Motor neuron (in vitro differentiated cells): ENCODE data around the gene MIP. TPM values are rescaled to one million over a fixed set of nuclear protein-coding genes. Genes with fewer than 3 reads are reported as not detected.
"Not testable (repeated sequence)": the region's sequence is repeated elsewhere in the genome, so short reads cannot be mapped to it uniquely, and the experiment has no call there.

Source experiments
- ATAC-seq, 8 experiments: fragments of 200-7000 bp; cut with Tn5 transposase; replicated peaks in 6 of 8; 2 replicates each; pipeline ENCODE4 v1.8.0; 2021; ENCODE audit warnings: mild to moderate bottlenecking in 8 of 8, moderate library complexity in 8 of 8
- H3K27ac ChIP-seq, 2 donors: fragments of 250-450 bp; sonication (Bioruptor Pico); 2 replicates each; pipeline ENCODE4 v1.9.0; 2021; ENCODE audit warnings: antibody characterized with exemption in 2 of 2, mild to moderate bottlenecking in 2 of 2, moderate library complexity in 1 of 2
- H3K4me1 ChIP-seq, 2 donors: fragments of 250-450 bp; sonication (Bioruptor Pico); replicated peaks in 1 of 2; 2 replicates each; pipeline ENCODE4 v1.6.1; 2021; ENCODE audit warnings: antibody characterized with exemption in 2 of 2, mild to moderate bottlenecking in 2 of 2, moderate library complexity in 1 of 2
- H3K4me3 ChIP-seq, 5 donors: fragments of 250-450 bp; sonication (Bioruptor Pico); 2 replicates each; pipeline ENCODE4 v1.9.0; 2021; ENCODE audit warnings: antibody characterized with exemption in 5 of 5, mild to moderate bottlenecking in 5 of 5, moderate library complexity in 4 of 5
- WGBS, 10 experiments: fragments of 450-650 bp; shearing (Covaris generic); methylation state at CpG; one replicate each; pipeline ENCODE4 v1.0.0; 2022; 5-methylcytosine and 5-hydroxymethylcytosine counted together
- in situ Hi-C, 9 experiments: fragments of 400-800 bp; cut with MboI; loops; one replicate each; pipeline ENCODE4 v1.15.0; 2021; ENCODE audit warnings: low sequenced_read_pairs in 9 of 9, low pct_unique_long_range_greater_than_20kb in 2 of 9; ENCODE audit not compliant: unreplicated experiment in 9 of 9
- total RNA-seq, 8 experiments: library from RNA; unstranded; fragments of 300-600 nt; gene quantifications; 2 replicates each; pipeline versions ENCODE4 v1.2.3 to v1.2.4, GENCODE V29; 2022

The MIP gene
- total RNA-seq, 8 experiments from 2014 or later: 0.16 to 2.7 (median 0.44) TPM

- 29 to 100% (median 67%) methylated on average over 1 to 5 of the region's 5 CpGs; no CpG with 5 or more reads in 2 of the 10 experiments for WGBS, 10 experiments
- Histone ChIP-seq H3K4me1 (peaks cover 3 to 4% of the 10 kb centered on the region in 2 donors), H3K27ac (no peak overlapping the region), H3K4me3 (no peak overlapping the region)
- in situ Hi-C loops: loop anchor here in 2 of 9 experiments (25.0 kb wide), 1 partner anchor 89 kb away; the partner anchor contains the start of genes APOF (in 2 of the 2) and STAT2 (in 2 of the 2)
- ATAC-seq: no peak
Measured at GRCh38 chr12:56451147-56451546, 3.3 kb downstream of the MIP start.

GRCh38 chr12:56450241-56450640, 4.2 kb downstream of the MIP start:
- no peak for ATAC-seq
- Histone ChIP-seq H3K27ac (no peak overlapping the region), H3K4me1 (peaks cover 3 to 4% of the 10 kb centered on the region in 2 donors), H3K4me3 (no peak overlapping the region)
- WGBS, 10 experiments: 78 to 92% (median 83%) methylated on average over 1 to 3 of the region's 3 CpGs; no CpG with 5 or more reads in 3 of the 10 experiments
- in situ Hi-C loops: loop anchor here in 2 of 9 experiments (25.0 kb wide), 1 partner anchor 88 kb away; the partner anchor contains the start of genes APOF (in 2 of the 2) and STAT2 (in 2 of the 2)

GRCh38 chr12:56449622-56449984, 4.9 kb downstream of the MIP start:
- Histone ChIP-seq H3K4me3 (peak overlapping the region; percentile 61 to 100 (median 75)), H3K4me1 (peaks cover 3 to 4% of the 10 kb centered on the region in 2 donors), H3K27ac (peak overlapping the region; percentile 42 to 75)
- in situ Hi-C loops: no loop called here
- 26 to 75% (median 53%) methylated on average over 3 to 5 of the region's 5 CpGs for WGBS, 10 experiments
- no peak for ATAC-seq

GRCh38 chr12:56448860-56449621, 5.4 kb downstream of the MIP start, which contains the start of gene TIMELESS:
Gene TIMELESS, minus strand, starts transcription at chr12:56449426. Its CDS starts 15,256 bp downstream, at chr12:56434170.
- in situ Hi-C loops: no loop called here
- peak; percentile 91 to 97 (median 96) for ATAC-seq
- H3K27ac ChIP-seq: peak within 1 kb of the TSS; percentile 42 to 75
- peak within 1 kb of the TSS; percentile 61 to 100 (median 75) for H3K4me3 ChIP-seq
- peaks cover 3 to 4% of the 10 kb centered on the region in 2 donors for H3K4me1 ChIP-seq
- WGBS, 10 experiments: 0 to 4% (median 0%) methylated on average over 2 to 27 of the region's 58 CpGs

GRCh38 chr12:56443208-56443607, 11.2 kb downstream of the MIP start:
- Histone ChIP-seq H3K27ac (peak overlapping the region; percentile 51 to 74), H3K4me1 (peaks cover 8 to 30% of the 10 kb centered on the region in 2 donors)
- WGBS, 10 experiments: 40 to 80% (median 72%) methylated on average over 1 to 2 of the region's 2 CpGs; no CpG with 5 or more reads in 5 of the 10 experiments
- in situ Hi-C loops, H3K4me3 ChIP-seq, ATAC-seq: not testable (repeated sequence)

- 19 to 86% (median 56%) methylated on average over 1 to 10 of the region's 11 CpGs for WGBS, 10 experiments
- Histone ChIP-seq H3K27ac (peak overlapping the region; percentile 23 to 57), H3K4me1 (peaks cover 14 to 33% of the 10 kb centered on the region in 2 donors), H3K4me3 (no peak overlapping the region)
- in situ Hi-C loops: no loop called here
- peak; percentile 27 to 98 (median 96) for ATAC-seq
Measured at GRCh38 chr12:56437430-56438176, 16.9 kb downstream of the MIP start.

GRCh38 chr12:56434828-56435227, 19.6 kb downstream of the MIP start:
- WGBS, 10 experiments: 94 to 100% (median 100%) methylated on average over 1 to 4 of the region's 6 CpGs; no CpG with 5 or more reads in 4 of the 10 experiments
- Histone ChIP-seq H3K4me3 (no peak overlapping the region), H3K27ac (no peak overlapping the region), H3K4me1 (peaks cover 12 to 16% of the 10 kb centered on the region in 2 donors)
- no peak for ATAC-seq
- in situ Hi-C loops: no loop called here

- in situ Hi-C loops: no loop called here
- Histone ChIP-seq H3K27ac (no peak overlapping the region), H3K4me3 (no peak overlapping the region), H3K4me1 (no peaks in the 10 kb centered on the region)
- no peak for ATAC-seq
- 82 to 100% (median 94%) methylated on average over 2 to 3 of the region's 3 CpGs; no CpG with 5 or more reads in 3 of the 10 experiments for WGBS, 10 experiments
Measured at GRCh38 chr12:56431850-56432249, 22.6 kb downstream of the MIP start.

GRCh38 chr12:56431288-56431687, 23.2 kb downstream of the MIP start:
- no peak overlapping the region for H3K4me3 ChIP-seq
- no peak for ATAC-seq
- no peaks in the 10 kb centered on the region for H3K4me1 ChIP-seq
- H3K27ac ChIP-seq: no peak overlapping the region
- WGBS, 10 experiments: 93 to 100% (median 100%) methylated on average over 1 to 7 of the region's 11 CpGs; no CpG with 5 or more reads in 2 of the 10 experiments
- in situ Hi-C loops: no loop called here

- WGBS, 10 experiments: 0 to 57% (median 48%) methylated on average over 1 to 3 of the region's 3 CpGs; no CpG with 5 or more reads in 2 of the 10 experiments
- no peaks in the 10 kb centered on the region for H3K4me1 ChIP-seq
- in situ Hi-C loops: no loop called here
- no peak overlapping the region for H3K27ac ChIP-seq
- no peak for ATAC-seq
- H3K4me3 ChIP-seq: no peak overlapping the region
Measured at GRCh38 chr12:56425940-56426438, 28.5 kb downstream of the MIP start.

- in situ Hi-C loops: no loop called here
- 78 to 100% (median 100%) methylated on average over 1 of the region's 1 CpG; no CpG with 5 or more reads in 4 of the 10 experiments for WGBS, 10 experiments
Measured at GRCh38 chr12:56425193-56425592, 29.3 kb downstream of the MIP start.

GRCh38 chr12:56420411-56420810, 34.0 kb downstream of the MIP start:
- 78 to 100% (median 98%) methylated on average over 1 to 6 of the region's 6 CpGs; no CpG with 5 or more reads in 3 of the 10 experiments for WGBS, 10 experiments
- Histone ChIP-seq H3K4me1 (no peaks in the 10 kb centered on the region), H3K4me3 (no peak overlapping the region), H3K27ac (no peak overlapping the region)
- in situ Hi-C loops: no loop called here
- ATAC-seq: no peak

More at GRCh38 chr12:56425193-56425592, 29.3 kb downstream of the MIP start:
- Histone ChIP-seq H3K27ac (no peak overlapping the region), H3K4me3 (no peak overlapping the region), H3K4me1 (no peaks in the 10 kb centered on the region)
- peak in 1 of 8 experiments; percentile 30 for ATAC-seq
